Cardiac fibroblast (primary cell): ENCODE results near the gene NAPB.

Experiments
- DNase-seq, 2 donors: peaks; one replicate each; pipeline versions ENCODE4 v3.0.0 to v3.0.0-alpha.2; 2010; ENCODE audit warnings: low read depth in 2 of 2
- H3K4me3 ChIP-seq, 2 donors: replicated peaks in 1 of 2; 1 replicate in 1 of 2; 2 replicates in 1 of 2; pipeline ENCODE4 v1.5.1; 2011; ENCODE audit warnings: low read depth in 2 of 2, low read length in 2 of 2, mild to moderate bottlenecking in 2 of 2, moderate library complexity in 1 of 2
- CTCF ChIP-seq: IDR thresholded peaks from one replicate; pipeline ENCODE4 v1.5.1; 2011; ENCODE audit warnings: low read depth, mild to moderate bottlenecking, low read length, inconsistent platforms

The NAPB gene

GRCh38 chr20:23414526-23415188, 6.6 kb downstream of the NAPB start:
- DNase-seq = no peak
- no peak overlapping the region for H3K4me3 ChIP-seq
- no peak for TF ChIP-seq CTCF

GRCh38 chr20:23413862-23414422, 7.3 kb downstream of the NAPB start:
- TF ChIP-seq CTCF = no peak
- no peak overlapping the region for H3K4me3 ChIP-seq
- no peak for DNase-seq

GRCh38 chr20:23412026-23412425, 9.3 kb downstream of the NAPB start:
- peak in 1 of 2 donors; percentile 29 for DNase-seq
- no peak overlapping the region for H3K4me3 ChIP-seq
- TF ChIP-seq CTCF = no peak

GRCh38 chr20:23410916-23411695, 10.2 kb downstream of the NAPB start:
- no peak for TF ChIP-seq CTCF
- no peak overlapping the region for H3K4me3 ChIP-seq
- peak in 1 of 2 donors; percentile 27 for DNase-seq

- DNase-seq = no peak
- no peak overlapping the region for H3K4me3 ChIP-seq
- no peak for TF ChIP-seq CTCF
These were observed 11.5 kb downstream of the NAPB start for GRCh38 chr20:23409800-23410199.

GRCh38 chr20:23408957-23409356, 12.3 kb downstream of the NAPB start:
- DNase-seq = no peak
- TF ChIP-seq CTCF = no peak
- H3K4me3 ChIP-seq = no peak overlapping the region
